ENCODE results near the gene DPYSL4.

The DPYSL4 gene

DNA sequence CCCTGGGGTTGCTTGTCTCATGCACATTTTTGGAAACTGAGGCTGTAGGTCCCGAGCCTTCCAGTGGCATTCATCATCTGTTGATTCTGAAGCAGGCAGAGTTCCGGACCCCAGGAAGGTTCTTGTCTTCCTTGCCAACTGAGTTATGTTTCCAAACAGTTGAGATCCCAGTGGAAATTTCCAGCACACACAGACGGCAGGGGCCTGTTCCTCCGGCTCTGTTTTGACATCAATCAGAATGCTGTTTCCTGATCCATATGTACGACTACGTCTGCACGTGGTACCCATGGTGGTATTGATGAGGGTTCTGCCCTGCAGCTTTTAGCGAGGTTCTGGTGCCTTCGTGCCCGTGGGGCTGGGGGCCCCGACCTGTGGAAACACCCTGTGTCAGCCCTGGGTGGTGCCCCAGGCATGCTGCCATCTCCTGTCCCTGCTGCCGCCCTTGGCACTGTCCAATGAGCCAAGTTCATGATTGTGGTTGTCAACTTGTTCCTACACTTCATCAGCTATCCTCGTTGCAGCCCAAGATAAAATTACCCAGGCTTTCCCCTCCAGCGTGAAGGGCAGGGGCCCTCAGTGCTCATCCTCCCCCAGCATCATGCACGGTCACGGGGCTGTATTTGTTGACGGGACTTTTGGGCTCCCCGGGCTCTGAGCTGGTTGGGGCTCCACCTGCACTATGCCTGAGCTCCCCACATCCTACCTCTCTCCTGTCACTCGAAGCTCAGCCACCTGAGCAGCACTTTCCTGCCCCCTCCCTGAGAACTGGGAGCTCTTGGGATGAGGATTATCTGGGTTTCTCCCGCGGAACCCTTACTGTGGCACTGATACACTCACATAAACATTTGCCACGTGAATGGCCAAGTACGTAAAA is 7.8 kb upstream of the DPYSL4 start:
- DNase-seq (ENCODE audit: low spot score) = no peak

GRCh38 chr10:132179551-132180392 is 7.0 kb upstream of the DPYSL4 start:
- no peak for DNase-seq (ENCODE audit: low spot score)

DNA sequence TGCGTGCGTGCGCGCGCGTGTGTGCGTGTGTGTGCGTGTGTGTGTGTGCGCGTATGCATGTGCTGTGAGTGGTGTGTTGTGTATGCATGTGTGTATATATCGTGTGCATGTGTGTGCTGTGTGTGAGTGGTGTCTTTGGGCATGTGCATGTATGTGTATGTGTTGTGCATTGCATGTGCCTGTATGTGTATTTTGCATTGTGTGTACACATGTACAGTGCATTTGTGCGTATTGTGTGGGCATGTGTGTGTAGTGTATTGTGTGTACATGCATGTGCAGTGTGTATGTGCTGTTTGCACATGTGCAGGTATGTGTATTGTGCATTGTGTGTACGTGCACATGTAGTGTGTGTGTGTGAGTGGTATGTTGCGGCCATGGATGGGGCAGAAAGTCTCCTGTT is 6.0 kb upstream of the DPYSL4 start:
- DNase-seq (ENCODE audit: low spot score) = no peak

- DNase-seq (ENCODE audit: low spot score) = no peak
These were observed 4.9 kb upstream of the DPYSL4 start for GRCh38 chr10:132181691-132182425.

- DNase-seq (ENCODE audit: low spot score) = no peak
These were observed 4.2 kb upstream of the DPYSL4 start for GRCh38 chr10:132182591-132182990.

DNA sequence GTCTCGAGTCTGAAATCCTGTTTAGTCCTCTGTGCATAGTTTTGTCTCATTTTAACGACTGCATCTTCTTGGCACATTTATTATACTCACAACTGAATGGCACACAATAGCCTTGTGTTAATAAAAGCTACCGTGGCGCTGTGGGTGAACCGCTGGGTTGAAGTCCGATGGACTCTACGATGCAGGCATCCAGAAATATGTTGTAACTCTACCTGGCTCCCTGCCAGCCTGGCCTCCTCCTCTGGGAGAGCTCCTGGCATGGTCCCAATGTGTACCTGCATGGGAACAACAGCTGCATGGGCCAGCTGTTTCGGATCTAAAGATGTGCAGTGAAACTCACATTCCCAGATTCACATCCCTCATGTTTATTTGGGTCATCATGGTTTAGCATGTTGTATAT is 3.7 kb upstream of the DPYSL4 start:
- peak; percentile 82 for DNase-seq (ENCODE audit: low spot score)

GRCh38 chr10:132184816-132185593 is 1.7 kb upstream of the DPYSL4 start:
- no peak for DNase-seq (ENCODE audit: low spot score)

- DNase-seq (ENCODE audit: low spot score) = no peak
These were observed 904 bp upstream of the DPYSL4 start for GRCh38 chr10:132185601-132186487.

DNA sequence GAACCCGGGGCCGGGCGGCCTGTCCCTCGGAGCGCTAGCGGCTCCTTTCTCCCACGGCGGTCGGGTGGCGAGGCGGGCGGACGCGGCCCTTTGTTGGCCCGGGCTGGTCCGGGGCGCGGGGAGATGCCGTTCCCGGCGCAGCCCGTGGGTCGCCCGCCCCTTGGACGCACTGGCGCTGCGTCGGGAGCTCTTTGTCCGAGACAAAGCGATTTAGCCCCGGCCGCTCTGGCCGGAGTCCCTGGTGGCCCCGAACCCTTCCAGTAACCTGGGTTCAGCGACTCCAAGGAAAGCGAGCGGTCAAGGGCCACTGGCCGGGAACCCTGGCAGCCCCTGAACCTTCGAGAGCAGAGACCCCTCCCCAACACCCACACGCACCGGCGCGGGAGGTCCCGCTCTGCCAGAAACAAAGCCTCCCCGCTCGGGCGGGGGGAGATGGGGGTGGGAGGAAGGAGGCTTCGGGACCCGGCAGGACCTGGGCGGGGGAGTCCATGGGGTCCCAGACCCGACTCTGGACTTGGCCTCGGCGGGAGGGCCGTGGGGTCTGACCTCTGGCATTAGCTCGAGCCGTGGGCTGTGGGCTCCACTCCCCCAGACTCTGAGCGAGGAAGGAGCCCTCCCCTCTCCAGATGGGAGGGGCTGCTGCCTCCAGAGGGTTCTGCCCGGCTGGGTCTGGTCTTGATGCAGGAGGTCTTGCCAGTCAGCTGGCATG is 836 bp downstream of the DPYSL4 start:
- DNase-seq (ENCODE audit: low spot score) = no peak

- no peak for DNase-seq (ENCODE audit: low spot score)
These were observed 1.6 kb downstream of the DPYSL4 start for GRCh38 chr10:132188331-132188730.

GRCh38 chr10:132189016-132189415 is 2.3 kb downstream of the DPYSL4 start:
- DNase-seq (ENCODE audit: low spot score) = no peak

- no peak for DNase-seq (ENCODE audit: low spot score)
These were observed 3.2 kb downstream of the DPYSL4 start for GRCh38 chr10:132189810-132190422.

GRCh38 chr10:132192076-132192975 is 5.6 kb downstream of the DPYSL4 start:
- DNase-seq (ENCODE audit: low spot score) = no peak

GRCh38 chr10:132192991-132193665 is 6.4 kb downstream of the DPYSL4 start:
- DNase-seq (ENCODE audit: low spot score) = no peak

- DNase-seq (ENCODE audit: low spot score) = peak; percentile 71
These were observed 7.3 kb downstream of the DPYSL4 start for GRCh38 chr10:132193907-132194552.

- no peak for DNase-seq (ENCODE audit: low spot score)
These were observed 8.0 kb downstream of the DPYSL4 start for GRCh38 chr10:132194726-132195125.

DNA sequence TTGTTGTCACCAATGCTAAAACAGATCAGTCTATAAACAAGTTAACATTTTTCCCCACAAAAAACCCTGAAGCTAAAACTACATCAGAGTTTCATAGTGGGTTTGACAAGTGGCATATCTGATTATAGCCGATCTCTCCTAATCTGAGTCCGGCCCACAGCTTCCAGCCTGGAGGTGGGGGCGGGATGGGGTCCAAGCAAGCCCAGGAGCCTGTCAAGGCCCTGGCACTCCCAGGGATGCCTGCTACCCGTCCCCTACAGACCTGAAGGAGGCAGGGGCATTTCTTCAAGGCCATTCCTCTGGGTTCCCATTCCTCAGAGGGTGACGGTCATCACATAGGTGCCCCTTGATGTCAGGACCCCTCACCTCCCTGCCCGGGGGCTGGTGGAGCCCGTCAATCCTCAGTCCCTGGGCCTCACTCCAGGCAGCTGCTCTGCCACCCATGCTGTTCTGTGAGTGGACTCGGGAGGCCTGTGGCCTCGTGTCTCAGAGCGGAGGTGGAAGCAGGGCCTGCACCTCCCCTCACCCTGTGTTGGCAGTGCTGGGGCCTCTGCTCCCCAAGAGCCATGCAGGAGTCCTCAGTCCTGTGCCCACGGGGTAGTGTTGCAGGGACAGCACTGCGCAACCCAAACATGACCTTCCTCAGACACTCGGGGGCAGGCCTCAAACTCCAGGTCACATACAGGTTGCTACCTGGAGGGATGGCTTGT is 8.8 kb downstream of the DPYSL4 start:
- no peak for DNase-seq (ENCODE audit: low spot score)
